HG03460 (cell line): ENCODE measurements around the gene RAB27A.

Experiments
- ATAC-seq: cut with Tn5 transposase; IDR thresholded peaks from one replicate; pipeline ENCODE4 v1.9.1; 2021; ENCODE audit not compliant: unreplicated experiment

The RAB27A gene

GRCh38 chr15:55230051-55230670 lies 59.5 kb downstream of the RAB27A start:
- no peak for ATAC-seq

- ATAC-seq = no peak
Measured at GRCh38 chr15:55226127-55226526, 63.5 kb downstream of the RAB27A start.

GRCh38 chr15:55224892-55225291 lies 64.7 kb downstream of the RAB27A start:
- ATAC-seq = no peak

GRCh38 chr15:55222588-55222987 lies 67.0 kb downstream of the RAB27A start:
- ATAC-seq = peak; percentile 66

- ATAC-seq = peak; percentile 47
Measured at GRCh38 chr15:55221090-55222011, 68.3 kb downstream of the RAB27A start.

- no peak for ATAC-seq
Measured at GRCh38 chr15:55220606-55221005, 69.0 kb downstream of the RAB27A start.

GRCh38 chr15:55218056-55218455 lies 71.6 kb downstream of the RAB27A start:
- no peak for ATAC-seq

GRCh38 chr15:55204464-55204863 lies 85.1 kb downstream of the RAB27A start:
- ATAC-seq = no peak

- no peak for ATAC-seq
Measured at GRCh38 chr15:55202206-55202605, 87.4 kb downstream of the RAB27A start.

- ATAC-seq = no peak
Measured at GRCh38 chr15:55198706-55199105, 90.9 kb downstream of the RAB27A start.

GRCh38 chr15:55197719-55198118 lies 91.9 kb downstream of the RAB27A start:
- no peak for ATAC-seq

GRCh38 chr15:55197362-55197705 lies 92.3 kb downstream of the RAB27A start:
- ATAC-seq = peak; percentile 16

- peak; percentile 97 for ATAC-seq
Measured at GRCh38 chr15:55196458-55197361, 92.9 kb downstream of the RAB27A start, which contains the start of gene RSL24D1. Gene RSL24D1, minus strand, starts transcription at chr15:55196941. Its CDS starts 51 bp downstream, at chr15:55196890.

- no peak for ATAC-seq
Measured at GRCh38 chr15:55195996-55196395, 93.6 kb downstream of the RAB27A start.

- no peak for ATAC-seq
Measured at GRCh38 chr15:55194256-55194655, 95.4 kb downstream of the RAB27A start.

GRCh38 chr15:55186331-55186730 lies 103.3 kb downstream of the RAB27A start:
- ATAC-seq = no peak

- ATAC-seq = no peak
Measured at GRCh38 chr15:55183679-55184078, 105.9 kb downstream of the RAB27A start.

- no peak for ATAC-seq
Measured at GRCh38 chr15:55179141-55179540, 110.5 kb downstream of the RAB27A start.

GRCh38 chr15:55170361-55170760 lies 119.3 kb downstream of the RAB27A start:
- ATAC-seq = no peak

GRCh38 chr15:55168350-55168974 lies 121.2 kb downstream of the RAB27A start:
- peak; percentile 80 for ATAC-seq

- ATAC-seq = no peak
Measured at GRCh38 chr15:55164284-55164683, 125.3 kb downstream of the RAB27A start.
